Measurements from ENCODE around the gene SGMS1.
"Not testable (repeated sequence)": the region's sequence is repeated elsewhere in the genome, so short reads cannot be mapped to it uniquely, and the experiment has no call there.

Gene SGMS1

DNA sequence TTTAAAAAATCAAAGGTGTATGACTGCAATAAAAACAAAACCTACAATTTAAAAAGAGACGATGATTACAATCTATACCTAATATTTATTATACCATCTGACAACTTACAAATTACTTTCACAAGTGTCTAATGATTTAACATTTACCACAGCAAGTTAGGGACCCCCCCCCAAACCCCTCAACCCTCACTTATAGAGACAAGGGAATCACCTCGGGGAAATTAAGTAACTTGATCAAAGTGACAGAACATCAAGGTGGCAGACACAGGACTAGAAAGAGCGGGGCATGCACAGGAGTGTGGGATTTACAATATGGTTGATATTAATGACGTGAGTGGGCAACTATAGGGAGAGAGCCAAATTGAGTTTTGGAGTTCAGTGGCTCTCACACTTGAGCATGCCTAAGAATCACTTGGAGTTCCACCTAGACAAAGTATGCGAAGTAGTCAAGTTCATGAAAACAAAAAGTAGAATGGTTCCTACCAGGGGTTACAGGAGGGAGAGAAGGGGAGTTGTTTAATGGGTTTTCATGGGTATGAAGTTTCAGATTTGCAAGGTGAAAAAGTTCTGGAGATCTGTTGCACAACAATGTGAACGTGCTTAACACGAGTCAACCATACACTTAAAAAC is 43.4 kb downstream of the SGMS1 start:
- DNase-seq (ENCODE audit: low spot score) = no peak

DNA sequence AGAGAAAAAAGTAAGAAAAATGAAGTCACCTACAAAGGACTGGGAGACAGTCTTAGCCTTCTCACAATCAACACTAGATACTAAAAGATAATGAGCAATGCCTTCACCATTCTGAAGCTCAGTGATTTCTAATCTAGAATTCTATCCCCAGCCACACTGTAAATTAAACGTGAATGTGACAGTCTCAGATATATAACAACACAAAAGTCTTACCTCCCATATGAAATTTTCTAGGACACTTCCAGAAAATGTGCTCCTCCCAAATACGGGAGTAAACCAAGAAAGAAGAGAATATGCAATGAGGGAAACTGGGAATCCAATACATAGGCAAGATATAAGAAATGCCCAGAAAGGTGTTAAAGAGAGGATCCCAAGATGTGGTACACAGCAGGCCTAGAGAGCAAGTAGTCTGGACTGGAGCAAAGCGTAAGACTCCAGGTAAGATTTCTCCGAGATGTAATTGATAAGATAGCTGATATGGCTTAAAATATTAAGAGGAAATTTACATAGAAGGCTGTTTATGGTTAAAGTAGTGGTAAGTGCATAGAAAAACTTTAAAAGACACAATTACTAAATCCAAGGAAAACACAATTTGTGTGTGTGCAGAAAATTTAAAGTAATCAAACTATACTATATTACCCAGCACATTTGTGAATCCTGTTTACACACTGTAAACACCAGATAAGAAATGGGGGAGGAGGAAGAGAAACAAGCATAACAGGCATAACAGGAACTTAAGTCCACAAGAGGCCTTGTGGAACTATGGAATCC is 44.1 kb downstream of the SGMS1 start:
- no peak for DNase-seq (ENCODE audit: low spot score)

DNA sequence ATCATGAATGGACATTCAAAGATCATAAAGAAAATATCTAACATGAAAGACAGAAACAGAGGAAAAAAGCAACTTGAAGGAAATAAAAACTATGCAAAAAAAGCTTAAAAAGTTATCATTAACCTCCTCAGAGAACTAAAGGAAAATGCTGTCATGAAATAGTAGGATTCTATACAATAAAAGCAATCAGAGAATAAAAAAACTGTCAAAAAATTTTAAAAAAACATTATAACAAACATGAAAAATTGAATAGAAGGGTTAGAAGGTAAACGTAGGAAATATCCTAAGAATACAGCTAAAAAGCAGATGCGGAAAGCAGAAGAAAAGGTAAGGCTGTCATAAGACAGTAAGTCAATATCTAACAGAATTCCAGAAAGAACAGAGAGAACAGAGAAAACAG is 44.8 kb downstream of the SGMS1 start:
- no peak for DNase-seq (ENCODE audit: low spot score)

DNA sequence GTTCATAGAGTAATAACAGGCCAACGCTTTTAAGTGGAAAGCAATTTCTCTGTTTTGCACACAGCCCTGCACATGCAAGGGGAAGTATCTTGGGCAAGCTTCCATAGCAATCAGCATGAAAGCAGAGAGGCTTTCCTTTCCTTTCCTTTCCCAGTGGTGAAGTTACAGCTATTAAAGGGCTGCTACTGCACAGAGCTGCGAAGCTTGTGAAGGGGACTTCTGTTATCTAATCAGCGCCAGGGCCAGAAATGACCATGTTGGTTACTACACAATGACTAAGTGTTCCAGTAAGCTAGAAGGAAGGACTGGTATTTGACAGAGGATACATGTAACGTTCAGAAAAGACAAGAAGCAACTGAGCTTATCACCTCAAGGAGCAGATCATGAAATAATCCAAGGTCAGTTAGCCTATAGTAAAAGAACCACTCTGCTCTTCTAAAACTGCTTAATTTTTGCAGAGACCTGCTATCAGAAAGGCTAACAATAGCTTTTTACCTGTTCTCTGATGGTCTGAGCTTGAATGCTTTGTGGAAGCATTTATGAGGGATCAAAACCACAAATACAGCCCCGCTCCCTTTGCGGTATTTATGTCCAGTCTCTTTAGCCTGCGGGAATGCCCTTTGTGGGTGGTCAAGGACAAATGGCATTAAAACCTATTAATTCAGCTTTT is 45.9 kb downstream of the SGMS1 start:
- DNase-seq (ENCODE audit: low spot score) = no peak

- DNase-seq (ENCODE audit: low spot score) = no peak
Observed at GRCh38 chr10:50577010-50577409, 46.7 kb downstream of the SGMS1 start.

DNA sequence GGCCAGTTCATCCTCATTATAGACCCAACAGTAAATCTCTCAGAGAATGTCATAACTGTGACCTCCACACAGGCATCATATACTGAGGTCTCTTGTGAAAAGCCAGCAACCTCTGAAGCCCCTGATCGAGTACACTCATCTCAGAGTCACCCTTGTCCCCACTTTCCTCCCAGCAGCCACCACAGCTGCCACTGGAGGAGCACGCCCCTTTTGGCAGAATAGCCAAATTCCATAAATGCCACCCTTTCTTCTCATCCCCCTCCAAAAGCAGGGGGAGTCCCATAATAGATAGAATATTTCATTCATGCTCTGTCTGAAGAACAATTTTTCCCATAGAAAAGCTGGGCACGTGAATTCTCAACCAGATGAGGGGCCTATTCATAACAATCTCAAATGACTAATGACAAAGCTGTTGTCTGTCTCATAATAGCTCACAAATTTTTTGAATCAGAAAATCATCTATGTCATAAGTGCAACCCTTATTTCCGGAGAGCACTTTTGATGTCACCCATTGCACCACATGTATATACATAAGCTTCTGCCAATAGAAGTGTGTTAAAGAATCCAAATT is 47.4 kb downstream of the SGMS1 start:
- no peak for DNase-seq (ENCODE audit: low spot score)

DNA sequence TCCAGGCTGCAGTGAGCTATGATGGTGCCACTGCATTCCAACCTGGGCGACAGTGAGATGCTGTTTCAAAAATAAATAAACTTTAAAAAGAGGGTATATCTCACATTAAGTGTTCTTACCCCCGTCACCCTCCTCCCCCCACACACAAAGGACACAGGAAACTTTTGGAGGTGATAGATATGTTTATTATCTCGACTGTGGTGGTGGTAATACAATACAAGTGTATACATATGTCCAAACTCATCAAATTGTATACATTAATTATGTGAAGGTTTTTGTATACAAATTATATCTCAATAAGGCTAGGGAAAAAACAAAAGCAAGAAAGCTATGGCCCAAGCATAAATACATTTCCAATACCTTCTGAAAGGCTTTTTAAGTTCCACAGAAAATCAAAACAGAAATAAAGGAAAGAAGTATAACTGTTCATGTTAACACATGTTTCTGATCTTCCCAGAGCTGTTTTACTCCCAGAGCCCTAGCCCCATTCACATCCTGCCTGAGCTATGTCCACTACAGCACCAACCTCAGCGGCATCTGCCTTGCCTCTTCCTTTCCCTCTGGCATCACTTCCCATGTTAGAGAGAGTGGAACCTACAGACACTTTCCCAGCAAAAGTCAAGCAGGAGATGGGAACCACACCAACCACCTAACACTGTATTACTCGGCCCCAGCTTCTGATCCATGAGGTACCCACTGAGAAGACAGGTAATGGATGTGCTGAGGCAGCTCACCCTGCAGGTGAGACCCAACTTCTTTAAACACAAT is 48.1 kb downstream of the SGMS1 start:
- DNase-seq (ENCODE audit: low spot score) = no peak

- no peak for DNase-seq (ENCODE audit: low spot score)
Observed at GRCh38 chr10:50574931-50575330, 48.8 kb downstream of the SGMS1 start.

DNA sequence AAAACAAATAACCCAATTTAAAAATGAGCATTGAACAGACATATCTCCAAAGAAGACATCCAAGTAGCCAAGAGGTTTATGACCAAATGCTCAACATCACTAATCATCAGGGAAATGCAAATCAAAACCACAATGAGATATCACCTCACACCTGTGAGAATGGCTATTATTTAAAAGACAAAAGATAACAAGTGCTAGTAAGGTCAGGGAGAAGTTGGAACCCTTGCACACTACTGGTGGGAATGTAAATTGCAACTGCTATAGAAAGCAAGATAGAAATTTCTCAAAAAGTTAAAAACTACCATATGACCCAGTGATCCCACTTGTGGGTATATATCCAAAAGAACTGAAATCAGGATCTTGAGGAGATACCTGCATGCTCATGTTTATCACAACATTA is 49.5 kb downstream of the SGMS1 start:
- no peak for DNase-seq (ENCODE audit: low spot score)

GRCh38 chr10:50572017-50572491 is 51.7 kb downstream of the SGMS1 start:
- DNase-seq (ENCODE audit: low spot score) = no peak

GRCh38 chr10:50568750-50569149 is 55.0 kb downstream of the SGMS1 start:
- DNase-seq (ENCODE audit: low spot score) = not testable (repeated sequence)

DNA sequence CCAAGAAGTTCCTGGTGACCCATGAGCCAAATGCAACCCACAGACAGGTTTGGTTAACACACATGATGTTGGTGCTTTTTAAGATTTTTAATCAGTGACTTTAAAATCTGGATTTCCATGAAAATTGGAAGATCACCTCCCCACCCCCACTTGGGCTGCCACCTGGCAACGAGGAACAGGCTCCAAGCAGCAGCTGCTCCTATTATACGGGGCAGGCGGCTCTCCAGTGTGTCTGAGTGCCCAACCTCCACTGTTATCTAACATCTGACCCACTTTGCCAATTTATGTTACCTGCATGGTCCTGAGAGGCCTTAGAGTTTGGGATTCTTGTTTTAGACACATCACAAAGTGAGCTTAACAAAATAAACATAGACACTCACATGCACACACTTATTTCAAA is 56.4 kb downstream of the SGMS1 start:
- DNase-seq (ENCODE audit: low spot score) = no peak

- no peak for DNase-seq (ENCODE audit: low spot score)
Observed at GRCh38 chr10:50566150-50566549, 57.6 kb downstream of the SGMS1 start.

DNA sequence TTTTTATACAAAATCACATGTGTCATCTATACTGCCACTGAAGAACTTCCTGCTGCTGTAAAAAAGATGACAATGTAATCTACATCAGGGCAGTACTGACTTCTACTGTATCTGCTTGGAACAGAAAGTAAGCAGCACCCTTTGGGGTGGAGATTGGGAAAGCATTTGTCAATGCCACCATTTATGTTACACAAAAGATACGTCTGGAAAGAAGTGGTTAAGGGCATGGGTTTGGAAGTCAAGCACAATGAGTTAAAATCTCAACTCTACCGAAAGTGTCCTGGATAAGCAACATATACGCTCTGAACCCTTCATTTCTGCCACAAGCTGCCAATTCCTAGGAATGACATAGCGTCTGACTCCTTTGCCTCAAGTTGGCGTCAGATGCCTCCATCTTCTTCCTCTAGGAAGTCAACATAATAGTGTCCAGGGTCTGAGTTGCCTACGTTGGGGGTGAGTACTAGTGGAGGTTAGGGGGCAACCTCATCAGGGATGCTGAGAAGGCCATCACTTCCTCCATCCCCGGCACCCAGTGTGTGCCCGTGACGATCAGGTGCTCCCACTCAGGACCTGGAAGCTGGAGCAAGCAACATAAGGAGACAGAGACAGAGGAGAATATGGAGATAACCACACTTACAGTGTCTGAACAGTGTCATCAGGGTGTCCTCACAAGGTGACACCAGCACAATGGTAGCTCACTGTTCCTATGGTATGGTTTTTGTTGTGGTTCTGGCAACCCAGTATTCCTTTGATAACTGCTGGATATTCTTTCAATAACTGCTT is 58.3 kb downstream of the SGMS1 start:
- DNase-seq (ENCODE audit: low spot score) = no peak

DNA sequence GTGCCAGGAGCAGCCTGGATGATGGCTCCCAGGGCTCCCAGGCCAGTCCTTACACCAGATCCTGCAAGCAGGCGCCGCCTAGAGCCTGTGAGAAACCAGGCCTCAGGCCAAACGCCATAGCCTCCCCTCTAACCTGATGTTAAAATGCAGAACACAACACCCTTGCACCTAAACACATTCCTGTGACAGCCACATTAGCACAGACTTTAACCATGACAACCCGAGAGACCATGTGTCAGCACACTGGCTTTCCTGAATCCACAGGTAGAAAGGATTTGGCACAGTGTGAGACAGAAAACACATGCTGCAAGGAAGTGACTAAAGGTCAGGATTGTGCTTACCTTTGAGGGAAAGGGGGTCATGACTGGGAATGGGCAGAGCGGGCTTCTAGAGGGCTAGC is 59.9 kb downstream of the SGMS1 start:
- DNase-seq (ENCODE audit: low spot score) = no peak

DNA sequence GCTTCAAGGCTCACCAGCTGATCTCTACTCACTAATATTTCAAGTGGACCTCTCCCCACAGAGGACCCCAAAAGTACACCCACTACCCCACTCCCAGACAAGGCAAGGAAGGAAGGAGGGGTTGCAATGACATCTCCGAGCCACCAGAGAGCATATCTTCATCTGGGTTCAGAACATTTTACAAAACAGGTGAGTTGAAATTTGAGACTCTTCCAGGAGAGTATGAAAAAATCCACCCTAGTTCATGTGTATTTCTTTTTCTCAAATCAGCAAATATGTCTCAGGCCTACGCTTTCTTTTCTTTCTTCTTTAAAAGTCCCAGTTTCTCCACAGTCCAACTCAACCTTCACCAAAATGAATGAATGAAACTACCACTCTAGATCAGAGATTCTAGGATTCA is 61.9 kb downstream of the SGMS1 start:
- peak; percentile 37 for DNase-seq (ENCODE audit: low spot score)

GRCh38 chr10:50561266-50561665 is 62.5 kb downstream of the SGMS1 start:
- DNase-seq (ENCODE audit: low spot score) = no peak

GRCh38 chr10:50560370-50560769 is 63.4 kb downstream of the SGMS1 start:
- no peak for DNase-seq (ENCODE audit: low spot score)

GRCh38 chr10:50558371-50558770 is 65.4 kb downstream of the SGMS1 start:
- no peak for DNase-seq (ENCODE audit: low spot score)

GRCh38 chr10:50557130-50557682 is 66.5 kb downstream of the SGMS1 start:
- no peak for DNase-seq (ENCODE audit: low spot score)

Measured in iPS-NIHi11 (cell line).